Regular cardiac myocyte (primary cell): ENCODE results near the gene C5. TPM values are rescaled to one million over a fixed set of nuclear protein-coding genes. Genes with fewer than 3 reads are reported as not detected.

ENCODE experiments used
- total RNA-seq: library from RNA; depleted of rRNA; stranded (reverse); fragments of >200 nt; gene quantifications from 2 replicates; pipeline ENCODE4 v1.2.3, GENCODE V29; 2014

C5 gene
- 3.7 and 5.2 TPM in 2 replicates for total RNA-seq

GRCh38 chr9:121050128-121050988 lies at the start of gene C5:
Gene C5, minus strand, starts transcription at chr9:121050275. Its CDS starts 29 bp downstream, at chr9:121050246.

GRCh38 chr9:121074370-121075250 lies 24.5 kb upstream of the C5 start, which contains the start of gene CNTRL:
Gene CNTRL, plus strand, starts transcription at chr9:121074955. Its CDS starts 13,372 bp downstream, at chr9:121088327.

GRCh38 chr9:120926397-120926928 lies 123.6 kb downstream of the C5 start, which contains the start of gene TRAF1:
Gene TRAF1, minus strand, starts transcription at chr9:120926796. Its CDS starts 721 bp downstream, at chr9:120926075.

Other genes with a start within 250 kb of the C5 start
- 21.4 and 47.9 TPM in 2 replicates for gene PSMD5, start 207.4 kb downstream of the C5 start, total RNA-seq
- gene PHF19, start 173.1 kb downstream of the C5 start, total RNA-seq = 16.6 and 55.2 TPM in 2 replicates
- gene TRAF1, start 123.5 kb downstream of the C5 start, total RNA-seq = 0.96 and 2.3 TPM in 2 replicates
- gene CNTRL, start 24.7 kb upstream of the C5 start, total RNA-seq = 3.1 and 7.5 TPM in 2 replicates
- 18.9 and 19.4 TPM in 2 replicates for gene RAB14, start 151.6 kb upstream of the C5 start, total RNA-seq
- gene GSN, start 217.9 kb upstream of the C5 start, total RNA-seq = 311 and 512 TPM in 2 replicates